ENCODE data around the gene GCAT. TPM values are rescaled to one million over a fixed set of nuclear protein-coding genes. Genes with fewer than 3 reads are reported as not detected.

Gene GCAT
- total RNA-seq, 4 donors from 2014 or later = 8.0 to 21.0 (median 15.7) TPM

DNA sequence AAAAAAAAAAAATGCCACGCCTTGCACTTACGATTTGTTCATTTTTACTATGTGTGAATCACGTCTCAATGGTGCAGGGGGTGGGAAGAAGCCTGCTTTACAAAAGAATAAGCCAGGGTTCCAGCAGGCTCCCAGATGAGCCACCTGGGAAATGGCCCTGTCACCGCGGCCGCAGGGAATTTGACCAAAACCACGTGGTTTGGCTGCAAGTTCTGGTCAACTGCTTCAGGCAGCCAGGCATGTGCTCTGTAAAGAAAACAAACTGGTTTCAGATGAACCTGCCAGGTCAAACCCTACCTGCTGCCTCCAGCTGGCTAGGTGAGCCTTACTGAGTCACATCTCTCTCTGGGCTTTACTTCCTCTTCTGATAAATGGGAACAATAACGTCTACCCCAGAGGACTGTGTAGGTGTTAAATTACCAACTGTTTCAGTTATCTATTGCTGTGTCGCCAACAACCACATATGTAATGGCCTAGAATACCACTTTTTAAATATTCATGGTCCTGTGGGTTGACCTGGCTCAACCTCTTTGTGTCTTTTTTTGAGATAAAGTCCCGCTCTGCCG is 30.5 kb upstream of the GCAT start:
- peaks cover 0 to 29% of the 10 kb centered on the region in 2 donors for H3K36me3 ChIP-seq
- H3K27me3 ChIP-seq = no peaks in the 10 kb centered on the region
- no peak for TF ChIP-seq POLR2AphosphoS5 (IDR thresholded peaks at IDR 0.05)
- TF ChIP-seq POLR2A (IDR thresholded peaks at IDR 0.05) = no peak
- TF ChIP-seq, protein P1, sequence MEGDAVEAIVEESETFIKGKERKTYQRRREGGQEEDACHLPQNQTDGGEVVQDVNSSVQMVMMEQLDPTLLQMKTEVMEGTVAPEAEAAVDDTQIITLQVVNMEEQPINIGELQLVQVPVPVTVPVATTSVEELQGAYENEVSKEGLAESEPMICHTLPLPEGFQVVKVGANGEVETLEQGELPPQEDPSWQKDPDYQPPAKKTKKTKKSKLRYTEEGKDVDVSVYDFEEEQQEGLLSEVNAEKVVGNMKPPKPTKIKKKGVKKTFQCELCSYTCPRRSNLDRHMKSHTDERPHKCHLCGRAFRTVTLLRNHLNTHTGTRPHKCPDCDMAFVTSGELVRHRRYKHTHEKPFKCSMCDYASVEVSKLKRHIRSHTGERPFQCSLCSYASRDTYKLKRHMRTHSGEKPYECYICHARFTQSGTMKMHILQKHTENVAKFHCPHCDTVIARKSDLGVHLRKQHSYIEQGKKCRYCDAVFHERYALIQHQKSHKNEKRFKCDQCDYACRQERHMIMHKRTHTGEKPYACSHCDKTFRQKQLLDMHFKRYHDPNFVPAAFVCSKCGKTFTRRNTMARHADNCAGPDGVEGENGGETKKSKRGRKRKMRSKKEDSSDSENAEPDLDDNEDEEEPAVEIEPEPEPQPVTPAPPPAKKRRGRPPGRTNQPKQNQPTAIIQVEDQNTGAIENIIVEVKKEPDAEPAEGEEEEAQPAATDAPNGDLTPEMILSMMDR (IDR thresholded peaks at IDR 0.05) = no peak
- TF ChIP-seq EP300 (IDR thresholded peaks at IDR 0.05) = no peak
- peaks cover 0 to 13% (median 7%) of the 10 kb centered on the region in 3 donors for H3K4me1 ChIP-seq
- no peak overlapping the region for H3K4me3 ChIP-seq
- peak overlapping the region in 1 of 4 donors; percentile 35 for H3K27ac ChIP-seq
- H3K9me3 ChIP-seq = no peaks in the 10 kb centered on the region
- ATAC-seq = peak; percentile 51
- WGBS, 2 donors (ENCODE audit: low coverage in 1 of 2) = 31 to 48% methylated on average over 2 to 9 of the region's 11 CpGs

DNA sequence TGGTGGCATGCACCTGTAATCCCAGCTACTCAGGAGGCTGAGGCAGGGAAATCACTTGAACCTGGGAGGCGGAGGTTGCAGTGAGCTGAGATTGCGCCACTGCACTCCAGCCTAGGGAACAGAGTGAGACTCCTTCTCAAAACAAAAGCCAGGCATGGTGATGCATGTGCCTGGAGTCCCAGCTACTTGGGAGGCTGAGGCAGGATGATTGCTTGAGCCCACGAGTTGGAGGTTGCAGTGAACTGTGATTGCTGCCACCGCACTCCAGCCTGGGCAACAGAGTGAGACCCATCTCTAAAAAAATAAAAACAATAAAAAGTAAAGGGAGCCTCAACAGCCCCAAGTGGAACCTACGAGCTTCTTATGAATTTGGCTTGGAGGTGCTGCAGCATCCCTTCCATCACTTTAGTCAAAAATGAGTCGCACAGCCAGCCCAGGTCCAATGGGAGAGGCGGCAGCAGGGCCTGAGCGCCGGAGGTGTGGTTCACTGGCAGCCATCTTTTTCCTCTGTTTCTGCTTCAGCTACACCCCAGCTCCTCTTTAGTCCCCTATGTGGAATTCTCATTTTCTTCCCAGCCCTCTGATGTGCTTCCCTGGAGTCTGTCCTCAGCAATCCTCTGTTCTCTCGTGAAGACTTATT is 29.2 kb upstream of the GCAT start:
- H3K9me3 ChIP-seq = no peaks in the 10 kb centered on the region
- H3K36me3 ChIP-seq = peaks cover 0 to 16% of the 10 kb centered on the region in 2 donors
- TF ChIP-seq POLR2A (IDR thresholded peaks at IDR 0.05) = no peak
- no peak for TF ChIP-seq EP300 (IDR thresholded peaks at IDR 0.05)
- TF ChIP-seq, protein P1 (IDR thresholded peaks at IDR 0.05) = no peak
- no peak for TF ChIP-seq POLR2AphosphoS5 (IDR thresholded peaks at IDR 0.05)
- peaks cover 0 to 13% (median 7%) of the 10 kb centered on the region in 3 donors for H3K4me1 ChIP-seq
- ATAC-seq = no peak
- H3K4me3 ChIP-seq = no peak overlapping the region
- H3K27ac ChIP-seq = no peak overlapping the region
- no peaks in the 10 kb centered on the region for H3K27me3 ChIP-seq
- 82 to 87% methylated on average over 5 to 10 of the region's 10 CpGs for WGBS, 2 donors (ENCODE audit: low coverage in 1 of 2)

DNA sequence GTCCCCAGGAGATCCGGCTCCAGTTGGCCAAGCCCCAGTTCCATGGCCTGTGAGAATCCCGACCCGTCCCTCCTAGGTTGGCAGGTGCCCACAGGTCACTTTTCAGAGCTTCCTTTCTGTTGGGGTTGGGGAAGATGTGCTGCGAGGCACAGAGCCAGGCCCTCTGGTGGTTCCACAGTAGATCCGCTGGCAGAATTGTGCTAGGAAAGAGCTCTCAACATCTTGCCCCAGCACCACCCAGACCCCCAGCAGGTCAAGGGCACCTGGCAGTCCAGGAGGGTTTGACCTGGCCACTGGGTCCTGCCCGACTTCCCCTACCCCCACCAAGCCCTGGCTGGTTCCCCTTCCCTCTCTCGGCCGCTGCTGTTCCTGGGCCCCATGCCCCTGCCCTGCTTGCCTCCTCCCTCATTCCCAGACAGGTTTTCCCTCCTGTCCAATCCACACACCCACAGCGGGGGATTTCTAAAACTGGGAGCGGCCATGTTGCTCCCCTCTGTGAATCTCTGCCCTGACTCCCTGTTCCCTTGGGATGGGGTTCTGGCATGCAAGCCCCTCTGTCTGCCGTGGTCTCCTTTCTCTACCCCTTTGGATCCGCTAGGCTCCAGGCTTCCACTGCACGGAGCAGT is 26.2 kb upstream of the GCAT start:
- Histone ChIP-seq H3K27ac (no peak overlapping the region), H3K9me3 (no peaks in the 10 kb centered on the region), H3K36me3 (no peaks in the 10 kb centered on the region), H3K4me1 (peaks cover 0 to 11% (median 7%) of the 10 kb centered on the region in 3 donors), H3K4me3 (no peak overlapping the region), H3K27me3 (no peaks in the 10 kb centered on the region)
- ATAC-seq = no peak
- TF ChIP-seq, protein P1 (IDR thresholded peaks at IDR 0.05) = no peak
- TF ChIP-seq POLR2AphosphoS5 (IDR thresholded peaks at IDR 0.05) = no peak
- TF ChIP-seq POLR2A (IDR thresholded peaks at IDR 0.05) = no peak
- no peak for TF ChIP-seq EP300 (IDR thresholded peaks at IDR 0.05)
- 58 to 63% methylated on average over 3 to 7 of the region's 13 CpGs for WGBS, 2 donors (ENCODE audit: low coverage in 1 of 2)

GRCh38 chr22:37782340-37783168 is 25.2 kb upstream of the GCAT start:
- H3K4me3 ChIP-seq = no peak overlapping the region
- peaks cover 0 to 1% (median 0%) of the 10 kb centered on the region in 3 donors for H3K4me1 ChIP-seq
- 61 to 74% methylated on average over 9 to 11 of the region's 18 CpGs for WGBS, 2 donors (ENCODE audit: low coverage in 1 of 2)
- H3K27me3 ChIP-seq = no peaks in the 10 kb centered on the region
- no peaks in the 10 kb centered on the region for H3K36me3 ChIP-seq
- H3K27ac ChIP-seq = no peak overlapping the region
- H3K9me3 ChIP-seq = no peaks in the 10 kb centered on the region
- no peak for ATAC-seq
- no peak for TF ChIP-seq POLR2A (IDR thresholded peaks at IDR 0.05)
- TF ChIP-seq POLR2AphosphoS5 (IDR thresholded peaks at IDR 0.05) = no peak
- TF ChIP-seq EP300 (IDR thresholded peaks at IDR 0.05) = no peak
- TF ChIP-seq, protein P1 (IDR thresholded peaks at IDR 0.05) = no peak
